GM21786 (cell line): ENCODE measurements around the gene OR2AT4.
"Not testable (repeated sequence)": the region's sequence is repeated elsewhere in the genome, so short reads cannot be mapped to it uniquely, and the experiment has no call there.

ENCODE experiments used
- ATAC-seq: cut with Tn5 transposase; IDR thresholded peaks from one replicate; pipeline ENCODE4 v1.9.1; 2021; ENCODE audit not compliant: unreplicated experiment

Gene OR2AT4

DNA sequence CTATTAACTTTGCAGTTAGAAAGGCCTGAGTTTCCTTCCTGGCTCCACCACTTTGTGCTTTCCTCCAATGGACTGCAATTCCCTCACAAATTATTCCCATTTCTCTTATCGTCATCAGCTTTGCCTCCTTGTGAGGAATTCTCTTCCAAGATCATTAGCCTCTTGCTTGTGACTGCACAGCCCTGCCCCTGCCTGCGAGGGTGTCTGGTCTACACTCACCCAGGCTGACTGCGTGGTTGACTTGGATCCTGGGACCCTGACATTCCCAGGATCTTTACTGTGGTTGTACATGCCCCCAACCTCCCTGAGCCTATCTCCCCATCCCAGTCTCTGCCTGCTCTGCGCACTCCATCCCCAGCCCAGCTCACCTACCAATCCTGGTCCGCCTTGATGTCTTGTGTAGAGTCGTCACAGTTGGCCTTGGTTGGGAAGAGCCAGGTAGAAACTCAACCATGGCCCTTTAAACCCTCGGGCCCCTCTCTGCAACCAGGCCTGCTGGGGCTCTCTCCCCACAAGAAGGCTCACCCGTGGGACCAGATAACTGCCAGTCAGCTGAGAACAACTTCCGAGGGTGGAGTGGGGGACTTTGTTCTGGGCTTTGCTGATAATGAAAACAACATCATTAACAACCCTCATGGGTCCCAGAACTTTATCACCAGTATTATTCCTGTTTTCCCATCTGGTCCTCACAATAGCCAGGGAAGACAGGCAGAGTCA is at the start of gene OR2AT4:
Gene OR2AT4 (minus strand): TSS at position 421 of the 717 bp plus-strand sequence.
- ATAC-seq: no peak

DNA sequence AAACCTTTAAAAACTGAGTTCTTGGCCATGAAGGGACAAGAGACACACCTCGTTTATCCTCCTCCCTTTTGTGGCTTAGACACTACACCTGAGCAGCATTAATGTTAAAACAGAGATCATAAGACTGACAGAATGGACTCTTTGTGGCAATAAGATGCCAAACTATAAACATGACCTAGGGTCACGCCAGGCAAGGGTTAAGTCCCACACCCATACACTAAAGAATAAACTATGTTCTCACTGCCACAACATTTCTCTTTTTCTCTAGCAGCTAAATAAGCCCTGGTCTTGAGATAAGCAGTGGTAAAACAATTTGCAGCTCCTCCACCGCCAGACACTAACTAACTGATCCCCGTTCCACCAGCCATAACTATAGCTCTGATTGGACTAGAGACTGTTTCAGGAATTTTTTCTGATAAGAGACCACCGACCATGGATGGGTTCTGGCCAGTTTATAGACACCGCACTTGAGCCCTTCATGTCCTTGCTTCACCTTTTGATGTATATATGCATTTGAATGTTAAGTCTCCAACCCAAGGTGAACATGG is 49.4 kb upstream of the OR2AT4 start:
- ATAC-seq: no peak

DNA sequence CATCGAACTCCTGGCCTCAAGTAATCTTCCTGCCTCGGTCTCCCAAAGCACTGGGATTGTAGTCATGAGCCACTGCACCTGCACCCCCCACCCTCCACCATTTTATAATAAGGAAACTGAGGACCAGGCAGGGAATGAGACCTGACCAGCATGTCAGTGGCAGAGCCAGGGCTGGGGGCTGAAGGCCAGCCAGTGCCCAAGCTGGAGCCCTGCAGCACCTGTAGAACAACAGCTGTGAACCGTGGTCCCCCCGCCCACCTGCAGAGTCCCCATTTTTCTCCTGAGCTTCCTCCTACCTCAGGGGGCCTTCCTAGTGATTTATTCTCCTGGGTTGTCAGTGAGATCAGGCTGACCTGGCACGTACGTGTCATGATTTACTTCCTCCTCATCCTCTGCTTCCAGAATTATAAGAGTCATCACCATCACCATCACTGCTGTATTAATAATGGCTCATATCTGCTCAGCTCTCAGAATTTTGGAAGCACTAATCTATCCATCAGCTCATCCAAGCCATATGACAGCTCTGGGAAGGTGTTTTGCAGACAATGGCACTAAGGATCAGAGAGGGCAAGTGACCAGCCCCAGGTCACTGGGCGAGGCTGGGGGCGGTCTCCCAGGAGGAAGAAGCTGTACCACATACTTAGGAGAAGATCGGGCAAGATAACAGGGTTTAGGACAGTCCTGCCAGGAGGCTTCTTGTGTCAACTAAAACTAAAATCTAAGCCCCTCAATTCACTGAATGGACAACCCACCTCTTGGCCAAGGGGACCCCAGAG is 48.7 kb upstream of the OR2AT4 start:
- no peak for ATAC-seq

DNA sequence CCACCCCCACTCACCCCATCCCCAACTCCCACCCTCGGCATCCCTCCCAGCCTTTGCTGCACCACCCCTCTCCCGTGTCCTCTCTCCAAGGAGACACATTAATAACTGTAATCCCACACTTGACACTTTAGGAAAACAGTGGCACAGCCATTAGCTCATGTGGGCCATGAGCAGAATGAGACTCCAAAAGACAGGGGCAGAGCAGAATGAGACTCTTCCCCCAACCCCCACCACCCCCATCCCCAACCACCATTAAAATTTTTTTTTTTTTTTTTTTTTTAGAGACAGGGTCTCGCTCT is 48.0 kb upstream of the OR2AT4 start:
- no peak for ATAC-seq

DNA sequence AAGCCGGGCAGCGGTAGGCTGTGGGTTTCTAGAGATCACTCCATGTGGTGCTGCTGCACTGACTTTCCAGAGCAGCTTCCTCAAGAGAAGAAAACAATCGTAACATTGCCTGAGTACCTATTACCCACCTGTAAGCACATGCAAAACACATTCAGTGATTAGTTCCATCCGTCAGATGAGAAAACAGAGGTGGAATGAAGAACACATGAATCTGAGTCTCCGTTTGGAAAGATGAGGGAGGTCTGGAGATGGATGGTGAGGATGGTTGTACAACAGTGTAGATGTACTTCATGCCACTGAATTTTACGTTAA is 46.7 kb upstream of the OR2AT4 start:
- ATAC-seq: no peak

DNA sequence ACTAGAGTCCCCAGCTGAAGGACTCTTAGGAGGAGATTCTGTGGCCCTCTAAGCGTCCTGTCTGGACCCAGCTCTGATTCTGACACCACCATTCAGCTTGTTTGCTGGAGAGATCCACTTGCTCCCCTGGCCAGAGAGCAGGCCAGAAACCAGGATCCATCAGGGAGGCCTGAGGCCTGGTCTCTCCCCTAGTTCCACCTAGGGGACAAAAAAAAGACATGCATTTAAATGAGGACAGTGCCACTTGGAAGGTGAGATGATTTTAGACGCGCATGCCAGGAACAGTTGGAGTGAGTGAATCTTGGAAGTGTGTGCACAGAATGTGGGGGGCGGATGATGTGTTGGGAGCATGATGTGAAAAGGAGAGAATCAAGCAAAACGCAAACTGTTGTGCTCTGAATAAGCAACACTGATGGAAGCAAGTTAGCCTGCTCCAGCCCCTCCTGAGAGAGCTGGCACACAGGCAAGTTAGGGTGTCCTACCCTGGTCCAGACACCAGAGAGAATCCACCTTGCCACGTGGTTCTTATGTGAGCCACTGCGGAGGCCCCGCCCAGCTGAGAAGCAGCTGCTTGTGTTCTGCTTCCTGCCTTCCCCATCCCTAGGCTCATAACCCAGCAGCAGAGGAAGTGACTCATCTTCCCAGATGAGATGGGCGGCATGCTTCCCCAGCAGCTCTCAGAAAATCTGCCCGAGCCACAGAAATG is 46.2 kb upstream of the OR2AT4 start:
- ATAC-seq: peak; percentile 82

DNA sequence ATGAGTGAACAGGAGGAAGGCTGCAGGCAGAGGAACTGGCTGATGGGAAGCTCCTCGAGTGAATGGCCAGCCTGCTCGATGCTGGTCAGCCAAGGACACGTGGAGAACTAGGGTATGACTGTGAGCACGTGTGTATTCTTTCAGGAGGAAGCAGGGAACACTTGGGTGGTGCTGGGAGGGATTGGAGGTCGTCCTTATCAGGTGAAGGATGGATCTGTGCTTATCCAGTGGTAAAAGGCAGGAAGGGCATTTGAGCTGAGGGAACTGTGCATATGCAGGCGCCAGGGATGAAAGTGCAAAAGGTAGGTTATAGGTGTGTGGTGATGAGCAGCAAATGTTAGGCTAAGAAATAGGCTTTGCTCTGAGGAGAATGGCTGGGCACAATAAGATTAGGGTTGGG is 44.5 kb upstream of the OR2AT4 start:
- ATAC-seq: no peak

DNA sequence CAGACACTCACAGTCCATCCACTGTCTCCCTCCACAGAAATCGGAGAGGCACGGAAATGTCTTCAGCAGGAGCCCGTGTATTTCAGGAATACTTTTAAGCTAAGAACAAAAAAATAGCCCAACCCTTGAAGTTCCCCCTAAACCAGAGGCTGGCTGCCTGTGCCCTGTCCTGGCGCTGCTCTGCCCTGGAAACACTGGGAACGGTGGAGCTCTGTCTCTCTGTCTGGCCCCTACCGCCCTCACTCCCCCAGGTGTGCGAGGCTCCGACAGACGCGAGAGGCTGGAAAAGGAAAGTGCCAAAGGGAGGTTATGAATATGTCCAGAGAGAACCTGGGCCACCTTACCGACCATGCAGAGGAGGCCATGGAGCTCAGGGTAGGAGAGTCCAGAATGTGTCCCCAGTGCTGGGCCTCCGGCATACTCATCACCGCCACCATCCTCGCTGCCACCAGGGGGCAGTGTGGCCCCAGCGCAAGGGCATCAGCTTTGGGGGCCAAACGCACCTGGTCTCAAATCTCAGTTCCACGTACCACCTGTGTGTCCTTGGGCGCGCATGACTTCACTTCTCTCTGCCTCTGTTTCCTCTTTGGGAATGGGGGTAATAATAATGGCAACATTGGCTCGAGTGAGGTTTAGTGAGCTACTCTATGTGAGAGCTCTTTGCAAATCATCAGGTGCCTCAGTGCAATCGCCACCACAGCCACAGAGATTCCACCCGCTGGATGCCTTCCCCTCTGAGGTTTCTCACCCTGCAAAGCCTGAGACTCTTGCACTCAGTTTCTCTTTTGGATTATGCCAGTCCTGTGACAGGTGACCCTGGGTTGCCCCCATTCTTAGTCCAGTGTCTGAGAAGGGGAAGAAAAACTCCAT is 43.8 kb upstream of the OR2AT4 start:
- ATAC-seq: no peak

DNA sequence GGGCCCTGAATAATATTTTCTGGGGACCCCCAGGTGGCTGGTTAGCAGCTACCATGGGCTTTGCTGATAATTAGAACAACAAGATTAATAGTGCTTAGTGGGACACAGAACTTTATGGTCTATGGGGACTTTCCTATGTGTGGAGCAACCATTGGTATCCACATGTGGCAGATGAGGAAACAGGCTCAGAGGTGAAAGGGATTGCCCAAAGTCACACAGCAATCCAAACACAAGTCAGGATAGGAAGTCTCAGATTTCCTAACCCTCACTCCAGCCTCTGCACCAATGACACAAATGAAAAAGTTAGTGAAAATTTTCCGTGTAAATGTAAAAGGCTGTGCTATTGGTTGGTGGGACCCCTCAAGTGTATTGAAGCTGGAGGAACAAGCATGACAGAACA is 39.0 kb upstream of the OR2AT4 start:
- no peak for ATAC-seq

DNA sequence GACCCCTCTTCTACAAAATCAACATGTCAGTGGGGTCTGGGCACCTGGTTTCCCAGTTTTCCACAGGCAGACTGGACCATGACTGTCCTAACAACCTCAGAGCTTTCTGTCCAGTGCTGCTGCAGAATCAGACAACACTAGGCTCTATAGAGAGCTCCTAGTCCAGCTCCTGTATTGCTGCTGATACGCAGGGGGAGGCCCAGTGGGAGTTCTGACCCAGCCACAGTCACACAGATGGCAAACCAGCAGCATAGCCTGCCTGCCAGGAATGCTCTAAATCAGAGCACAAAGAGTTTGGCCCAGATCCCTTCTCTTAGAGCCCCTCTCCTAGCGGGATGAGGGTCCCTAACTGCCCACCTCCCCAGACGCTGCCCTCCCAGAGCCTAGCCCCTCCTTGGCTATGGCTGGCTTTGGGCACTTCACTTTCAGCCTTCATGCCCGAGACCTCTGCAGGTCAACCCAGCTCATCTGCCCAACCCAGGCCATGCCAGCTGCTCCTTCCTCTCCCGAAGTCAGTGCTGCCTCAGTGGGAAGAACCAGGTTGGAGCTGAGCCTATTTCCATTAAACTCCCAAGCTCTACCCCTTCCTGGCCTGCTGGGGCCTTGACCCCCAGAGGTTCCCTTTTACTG is 38.5 kb upstream of the OR2AT4 start:
- no peak for ATAC-seq

DNA sequence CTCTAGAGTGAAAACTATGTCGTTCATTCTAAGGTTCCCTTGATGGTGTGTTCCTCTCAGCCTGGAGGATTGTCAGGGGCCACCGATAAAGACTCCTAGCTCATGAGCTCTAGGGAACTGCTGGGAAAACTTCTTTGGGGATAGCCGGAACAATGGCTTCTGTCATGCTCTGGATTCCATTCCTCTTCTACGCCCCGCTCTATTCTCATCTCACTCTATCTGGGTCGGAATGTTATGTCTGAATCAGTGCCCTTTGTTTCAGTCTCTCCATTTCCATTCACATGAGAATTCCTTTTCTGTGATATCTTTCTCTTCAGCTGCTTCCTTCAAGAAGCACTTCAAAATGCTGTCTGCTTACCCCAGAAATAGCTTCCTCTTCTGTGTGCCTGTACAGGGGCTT is 37.3 kb upstream of the OR2AT4 start:
- ATAC-seq: no peak

DNA sequence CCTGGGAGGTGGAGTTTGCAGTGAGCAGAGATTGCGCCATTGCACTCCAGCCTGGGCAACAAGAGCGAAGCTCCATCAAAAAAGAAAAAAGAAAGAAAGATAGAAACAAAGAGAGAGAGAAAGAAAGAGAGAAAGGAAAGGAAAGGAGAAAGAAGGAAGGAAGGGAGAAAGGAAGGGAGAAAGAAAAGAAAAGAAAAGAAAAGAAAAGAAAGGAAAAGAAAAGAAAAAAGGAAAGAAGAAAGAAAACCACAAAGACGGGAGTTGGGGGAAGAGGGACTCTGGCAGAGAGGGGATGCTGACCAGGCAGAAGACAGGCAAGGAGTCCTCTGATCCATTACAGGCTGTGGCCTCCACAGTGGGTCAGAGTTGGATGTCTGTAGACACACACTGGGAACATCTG is 35.4 kb upstream of the OR2AT4 start:
- ATAC-seq: no peak

DNA sequence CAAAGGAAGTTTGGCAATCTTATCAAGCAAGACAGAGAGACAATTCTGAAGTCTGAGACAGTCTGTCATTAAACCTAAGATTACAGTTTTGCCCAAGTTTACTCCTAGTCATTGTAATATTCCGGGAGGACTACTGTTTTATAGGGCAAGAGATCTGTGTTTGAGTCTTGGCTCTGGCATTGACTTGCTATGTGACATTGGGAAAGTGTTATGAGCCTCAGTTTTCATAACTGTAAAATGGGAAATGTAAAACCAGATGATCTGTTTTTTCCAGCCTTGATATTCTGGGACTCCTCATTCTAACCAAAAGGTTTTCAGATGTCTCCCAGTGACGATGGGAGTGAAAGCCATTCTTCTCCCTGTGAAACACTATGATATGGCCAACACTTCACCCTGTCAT is 29.9 kb upstream of the OR2AT4 start:
- no peak for ATAC-seq

DNA sequence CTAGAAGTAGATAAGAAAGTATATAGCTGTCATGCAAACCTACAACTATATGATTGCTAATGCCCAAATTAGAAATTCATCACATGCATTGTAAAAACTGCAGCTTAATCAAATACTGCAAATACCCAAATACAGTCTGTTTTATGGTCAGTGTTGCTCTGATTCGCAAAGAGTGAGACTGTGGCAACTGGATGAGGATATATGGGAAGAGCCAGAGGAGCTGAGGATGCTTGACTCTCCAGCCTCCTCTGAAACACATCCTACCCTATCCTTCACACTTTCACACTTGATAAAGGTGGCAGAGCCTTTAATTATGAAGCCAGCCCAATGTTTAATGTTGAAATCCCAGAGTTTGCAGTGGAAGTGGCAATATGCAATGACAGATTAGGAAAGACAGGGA is 21.9 kb upstream of the OR2AT4 start:
- ATAC-seq: no peak

DNA sequence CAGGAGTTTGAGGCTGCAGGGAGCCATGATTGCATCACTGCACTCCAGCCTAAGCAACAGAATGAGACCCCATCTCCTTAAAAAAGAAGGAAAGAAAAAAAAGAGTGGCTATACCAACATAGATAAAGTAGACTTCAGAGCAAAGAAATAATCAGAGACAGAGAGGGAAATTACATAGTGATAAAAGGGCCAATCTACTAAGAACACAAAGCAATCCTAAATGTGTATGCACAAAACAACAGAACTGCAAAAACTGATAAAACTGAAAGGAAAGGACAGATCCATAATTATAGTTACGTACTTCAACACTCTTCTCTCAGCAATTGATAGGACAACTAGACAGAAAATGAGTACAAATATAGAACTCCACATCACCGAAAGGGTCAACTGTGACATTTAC is 17.8 kb upstream of the OR2AT4 start:
- no peak for ATAC-seq

DNA sequence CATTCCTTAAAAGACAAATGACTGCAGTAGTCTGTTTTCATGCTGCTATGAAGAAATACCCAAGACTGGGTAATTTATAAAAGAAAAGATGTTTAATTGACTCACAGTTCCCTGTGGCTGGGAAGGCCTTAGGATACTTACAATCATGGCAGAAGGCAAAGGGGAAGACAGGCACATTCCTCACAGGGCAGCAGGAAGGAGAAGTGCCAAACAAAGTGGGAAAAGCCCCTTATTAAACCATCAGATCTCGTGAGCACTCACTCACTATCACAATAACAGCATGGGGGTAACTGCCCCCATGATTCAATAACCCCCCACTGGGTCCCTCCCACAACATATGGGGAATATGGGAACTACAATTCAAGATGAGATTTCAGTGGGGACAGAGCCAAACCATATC is 16.4 kb upstream of the OR2AT4 start:
- ATAC-seq: no peak

DNA sequence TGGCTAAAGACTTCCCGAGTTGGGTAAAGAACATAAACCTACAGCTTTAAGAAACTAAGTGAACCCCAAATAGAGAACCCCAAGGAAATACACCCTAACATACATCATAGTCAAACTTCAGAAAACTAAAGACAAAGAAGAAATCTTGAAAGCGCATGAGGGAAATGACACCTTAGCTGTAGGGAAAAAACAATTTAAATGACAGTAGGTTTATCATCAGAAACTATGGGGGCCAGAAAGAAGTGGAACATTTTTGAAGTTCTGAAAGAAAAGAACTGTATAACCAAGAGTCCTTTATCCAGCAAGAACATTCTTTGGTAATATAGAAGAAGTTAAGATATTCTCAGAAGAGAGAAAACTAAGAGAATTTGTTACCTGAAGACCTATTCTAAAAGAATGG is 15.5 kb upstream of the OR2AT4 start:
- ATAC-seq: no peak

DNA sequence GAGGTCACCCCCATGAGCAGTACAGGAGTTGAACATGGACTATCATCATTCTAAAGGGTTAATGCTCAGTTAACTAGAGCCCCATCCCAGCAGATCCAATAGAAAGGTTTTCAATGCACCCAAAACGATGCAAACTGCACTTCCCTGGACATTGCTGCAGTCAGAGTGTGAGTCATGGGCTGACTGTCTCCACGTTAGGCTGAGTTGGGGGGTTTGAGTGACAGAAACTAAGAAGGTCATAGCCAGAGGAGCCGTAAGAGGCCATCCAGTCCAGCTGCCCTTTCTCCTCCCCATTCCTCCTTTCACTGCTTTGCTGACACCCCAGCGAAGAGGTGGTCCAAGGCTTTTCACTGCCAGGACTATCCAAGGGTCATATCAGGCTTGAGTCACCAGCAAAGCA is 10.5 kb upstream of the OR2AT4 start:
- ATAC-seq: no peak

DNA sequence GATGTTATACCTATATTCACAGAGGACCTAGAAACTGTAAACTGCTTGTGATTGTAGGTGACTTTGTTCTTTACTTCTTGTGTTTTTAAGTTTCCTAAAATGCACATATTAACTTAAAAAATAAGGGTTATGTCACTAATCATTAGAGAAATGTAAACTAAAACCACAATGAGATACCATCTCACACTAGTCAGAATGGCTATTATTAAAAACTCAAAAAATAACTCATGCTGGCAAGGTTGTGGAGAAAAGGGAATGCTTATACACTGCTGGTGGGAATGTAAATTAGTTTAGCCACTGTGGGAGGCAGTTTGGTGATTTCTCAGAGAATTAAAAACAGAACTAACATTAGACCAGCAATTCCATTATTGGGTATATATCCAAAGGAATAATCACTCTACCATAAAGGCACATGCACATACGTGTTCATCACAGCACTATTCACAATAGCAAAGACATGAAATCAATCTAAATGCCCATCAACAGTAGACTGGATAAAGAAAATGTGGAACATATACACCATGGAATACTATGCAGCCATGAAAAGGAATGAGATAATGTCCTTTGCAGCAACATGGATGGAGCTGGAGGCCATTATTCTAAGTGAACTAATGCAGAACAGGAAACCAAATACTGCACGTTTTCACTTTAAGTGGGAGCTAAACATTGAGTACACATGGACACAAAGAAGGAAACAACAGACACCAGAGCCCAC is 9.4 kb upstream of the OR2AT4 start:
- ATAC-seq: not testable (repeated sequence)

DNA sequence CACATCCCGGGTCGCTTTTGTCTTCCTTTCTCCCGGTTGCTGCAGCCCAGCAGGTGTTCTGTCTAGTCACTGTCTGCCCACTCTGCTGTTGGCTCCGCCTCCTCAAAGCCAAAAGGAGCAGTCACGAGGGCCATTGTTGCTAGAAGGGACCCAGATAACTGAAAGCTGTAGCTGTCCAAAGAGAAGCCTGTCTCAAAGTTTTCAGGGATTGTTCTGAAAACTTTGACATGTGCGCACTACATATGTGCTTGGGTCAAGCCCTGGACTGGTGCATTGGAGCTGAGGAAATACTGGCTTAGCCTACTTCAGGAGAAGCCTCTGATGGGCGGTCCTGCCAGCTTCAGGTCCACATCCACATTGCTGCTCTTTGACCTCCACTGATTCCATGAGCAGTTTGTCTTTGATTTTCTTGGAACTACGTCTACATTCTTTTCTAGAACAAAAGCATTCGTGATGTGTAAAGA is 8.8 kb upstream of the OR2AT4 start:
- no peak for ATAC-seq
